Mammary epithelial cell (primary cell): ENCODE measurements around the gene SLC25A22.

Source experiments
- CTCF ChIP-seq, 2 donors: IDR thresholded peaks in 1 of 2; conservative IDR thresholded peaks in 1 of 2; 2 replicates each; pipeline ENCODE4 v1.5.1; 2011 to 2012; ENCODE audit warnings: inconsistent platforms in 2 of 2, low read length in 2 of 2, mild to moderate bottlenecking in 2 of 2, control low read depth in 1 of 2, low read depth in 1 of 2; ENCODE audit not compliant: insufficient read depth in 1 of 2; ENCODE audit errors: extremely low read depth in 1 of 2
- EZH2 ChIP-seq: IDR thresholded peaks from 2 replicates; pipeline ENCODE4 v1.6.1; 2012; ENCODE audit warnings: low read length, inconsistent platforms, borderline replicate concordance

DNA sequence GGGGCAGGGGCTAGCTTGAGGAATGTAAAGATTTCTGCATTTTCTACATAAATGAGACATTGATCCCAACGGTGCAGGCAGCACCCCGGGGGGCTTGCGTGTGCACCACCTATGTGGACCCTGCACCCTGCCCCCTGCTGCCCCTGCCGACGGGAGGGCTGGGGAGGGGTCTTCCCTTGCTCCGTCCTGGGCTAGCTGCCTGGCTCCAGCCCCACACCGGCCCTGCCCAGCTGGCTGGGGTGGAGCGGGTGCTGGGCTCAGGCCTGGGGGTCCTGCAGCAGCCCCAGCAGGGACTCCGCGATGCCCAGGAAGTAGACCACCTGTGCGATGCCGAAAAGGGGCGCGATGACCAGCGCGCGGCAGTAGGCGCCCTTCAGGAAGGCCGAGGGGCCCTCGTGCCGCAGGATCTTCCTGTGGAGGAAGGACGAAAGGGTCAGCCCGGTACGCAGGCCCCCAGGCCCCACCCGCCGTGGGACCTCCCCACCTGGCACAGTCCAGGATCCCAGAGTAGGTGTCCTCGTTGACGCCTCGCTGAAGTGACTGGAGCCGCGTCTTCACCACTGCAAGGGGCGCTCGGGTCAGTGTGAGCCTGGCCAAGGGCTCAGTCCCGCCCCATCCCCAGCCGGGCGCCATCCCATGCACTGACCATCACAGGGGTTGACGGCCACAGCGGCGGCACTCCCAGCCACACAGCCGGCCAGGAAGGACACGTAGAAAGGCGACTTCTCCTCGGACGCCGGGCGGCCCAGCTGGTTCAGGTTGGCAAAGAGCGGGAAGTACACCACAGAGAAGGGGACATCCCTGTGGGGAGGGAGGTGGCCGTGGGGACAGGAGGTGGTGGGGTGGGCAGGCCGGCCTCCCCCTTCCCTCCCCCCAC is 6.2 kb downstream of the SLC25A22 start:
- no peak for TF ChIP-seq CTCF (conservative IDR thresholded peaks at IDR 0.05 in 1 of 2, IDR thresholded peaks at IDR 0.05 in 1 of 2; ENCODE audit: extremely low read depth in 1 of 2, insufficient read depth in 1 of 2, low read depth in 1 of 2, low read length in 2 of 2)
- TF ChIP-seq EZH2: no peak
